ENCODE data around the gene KCTD15.

DNA sequence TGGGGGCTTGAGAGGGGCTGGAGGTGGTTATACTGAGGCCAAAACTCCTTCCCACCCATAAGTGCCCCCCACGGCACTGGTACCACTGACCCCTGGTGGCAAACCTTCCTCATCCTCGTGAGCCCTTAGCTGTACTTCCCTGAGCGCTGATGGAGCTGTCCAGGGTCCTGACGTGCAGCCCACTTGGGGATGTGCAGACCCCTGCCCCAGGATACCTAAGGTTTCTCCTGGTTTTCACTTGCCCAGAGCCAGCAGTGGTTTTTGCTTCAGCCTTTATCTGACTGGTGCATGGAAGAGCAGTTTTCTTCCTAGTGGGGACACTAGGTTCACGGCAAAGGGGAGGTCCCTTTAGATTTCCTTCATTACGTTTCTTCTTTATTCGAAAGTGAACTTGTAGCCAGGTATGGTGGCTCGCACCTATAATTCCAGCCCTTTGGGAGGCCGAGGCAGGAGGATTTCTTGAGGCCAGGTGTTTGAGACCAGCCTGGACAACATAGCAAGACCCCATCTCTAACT is 28.7 kb upstream of the KCTD15 start:
- TF ChIP-seq FOXP2 (optimal IDR thresholded peaks at IDR 0.05; ENCODE audit: borderline replicate concordance, extremely low read depth, extremely low read length, insufficient read depth) (no peak), POLR2AphosphoS5 (IDR thresholded peaks at IDR 0.05; ENCODE audit: low read depth, low read length) (no peak), REST (IDR thresholded peaks at IDR 0.05; ENCODE audit: insufficient read depth in 1 of 2, low read depth in 2 of 2, low read length in 2 of 2) (peak; percentile 97 to 98)

All from PFSK-1 (cell line).